Astrocyte (in vitro differentiated cells and primary cell): ENCODE measurements around the gene SBDS. TPM values are rescaled to one million over a fixed set of nuclear protein-coding genes. Genes with fewer than 3 reads are reported as not detected.

Experiments
- total RNA-seq: library from RNA; stranded (reverse); gene quantifications from 2 replicates; pipeline ENCODE4 v1.2.1, GENCODE V29; 2021

SBDS gene
- total RNA-seq, 1 donor from 2014 or later, result 165 TPM

Other genes starting within 250 kb of the SBDS start
- 96.1 and 98.0 TPM in 2 replicates for gene TMEM248, start 74.4 kb downstream of the SBDS start, total RNA-seq
- 16.3 and 16.6 TPM in 2 replicates for gene TYW1, start 1.2 kb upstream of the SBDS start, total RNA-seq